Measurements from ENCODE around the gene SLC7A6.
A peak's percentile ranks its signal among the peaks of the same experiment; 100 is the strongest.

The SLC7A6 gene

GRCh38 chr16:68259007-68259825 is 5.1 kb upstream of the SLC7A6 start:
- Mint-ChIP-seq H3K27ac (peak overlapping the region; percentile 85), H3K9me3 (no peaks in the 10 kb centered on the region), H3K36me3 (peaks cover 17% of the 10 kb centered on the region), H3K4me1 (peaks cover 44% of the 10 kb centered on the region), H3K4me3 (no peak overlapping the region), H3K27me3 (no peaks in the 10 kb centered on the region)
- no peak for ATAC-seq

- H3K27ac Mint-ChIP-seq: peak overlapping the region; percentile 95
- peaks cover 54% of the 10 kb centered on the region for H3K4me1 Mint-ChIP-seq
- H3K36me3 Mint-ChIP-seq: peaks cover 2% of the 10 kb centered on the region
- no peak for ATAC-seq
- no peaks in the 10 kb centered on the region for H3K27me3 Mint-ChIP-seq
- H3K9me3 Mint-ChIP-seq: no peaks in the 10 kb centered on the region
- peak overlapping the region; percentile 87 for H3K4me3 Mint-ChIP-seq
These were observed 683 bp upstream of the SLC7A6 start for GRCh38 chr16:68263559-68264127.

- peak overlapping the region; percentile 95 for H3K27ac Mint-ChIP-seq
- H3K4me1 Mint-ChIP-seq: peaks cover 67% of the 10 kb centered on the region
- no peaks in the 10 kb centered on the region for H3K27me3 Mint-ChIP-seq
- peak; percentile 7 for ATAC-seq
- peak overlapping the region; percentile 82 for H3K4me3 Mint-ChIP-seq
- H3K36me3 Mint-ChIP-seq: peaks cover 11% of the 10 kb centered on the region
- H3K9me3 Mint-ChIP-seq: no peaks in the 10 kb centered on the region
These were observed 973 bp downstream of the SLC7A6 start for GRCh38 chr16:68265078-68265920.

GRCh38 chr16:68267612-68268405 is 3.5 kb downstream of the SLC7A6 start:
- Mint-ChIP-seq H3K4me1 (peaks cover 72% of the 10 kb centered on the region), H3K36me3 (peaks cover 18% of the 10 kb centered on the region), H3K9me3 (no peaks in the 10 kb centered on the region), H3K27me3 (no peaks in the 10 kb centered on the region), H3K4me3 (no peak overlapping the region), H3K27ac (peak overlapping the region; percentile 61)
- no peak for ATAC-seq

- Mint-ChIP-seq H3K4me1 (peaks cover 81% of the 10 kb centered on the region), H3K27ac (peak overlapping the region; percentile 65), H3K9me3 (no peaks in the 10 kb centered on the region), H3K27me3 (no peaks in the 10 kb centered on the region), H3K36me3 (peaks cover 35% of the 10 kb centered on the region), H3K4me3 (no peak overlapping the region)
- no peak for ATAC-seq
These were observed 5.5 kb downstream of the SLC7A6 start for GRCh38 chr16:68269793-68270192.

GRCh38 chr16:68270353-68270752 is 6.0 kb downstream of the SLC7A6 start:
- H3K36me3 Mint-ChIP-seq: peaks cover 40% of the 10 kb centered on the region
- peak; percentile 59 for ATAC-seq
- no peaks in the 10 kb centered on the region for H3K27me3 Mint-ChIP-seq
- peak overlapping the region; percentile 65 for H3K27ac Mint-ChIP-seq
- H3K4me3 Mint-ChIP-seq: no peak overlapping the region
- peaks cover 84% of the 10 kb centered on the region for H3K4me1 Mint-ChIP-seq
- no peaks in the 10 kb centered on the region for H3K9me3 Mint-ChIP-seq

- Mint-ChIP-seq H3K27me3 (no peaks in the 10 kb centered on the region), H3K4me3 (no peak overlapping the region), H3K4me1 (peaks cover 75% of the 10 kb centered on the region), H3K36me3 (peaks cover 50% of the 10 kb centered on the region), H3K9me3 (no peaks in the 10 kb centered on the region), H3K27ac (peak overlapping the region; percentile 41)
- ATAC-seq: peak; percentile 54
These were observed 8.3 kb downstream of the SLC7A6 start for GRCh38 chr16:68272507-68273209.

GRCh38 chr16:68273459-68273858 is 9.1 kb downstream of the SLC7A6 start:
- no peak overlapping the region for H3K4me3 Mint-ChIP-seq
- peaks cover 50% of the 10 kb centered on the region for H3K36me3 Mint-ChIP-seq
- no peaks in the 10 kb centered on the region for H3K27me3 Mint-ChIP-seq
- no peak for ATAC-seq
- H3K4me1 Mint-ChIP-seq: peaks cover 70% of the 10 kb centered on the region
- no peaks in the 10 kb centered on the region for H3K9me3 Mint-ChIP-seq
- peak overlapping the region; percentile 41 for H3K27ac Mint-ChIP-seq

- Mint-ChIP-seq H3K36me3 (peaks cover 50% of the 10 kb centered on the region), H3K27ac (peak overlapping the region; percentile 41), H3K9me3 (no peaks in the 10 kb centered on the region), H3K4me1 (peaks cover 68% of the 10 kb centered on the region), H3K4me3 (peak overlapping the region; percentile 21), H3K27me3 (no peaks in the 10 kb centered on the region)
- no peak for ATAC-seq
These were observed 9.6 kb downstream of the SLC7A6 start for GRCh38 chr16:68273896-68274295.

- no peak for ATAC-seq
- no peaks in the 10 kb centered on the region for H3K9me3 Mint-ChIP-seq
- H3K4me3 Mint-ChIP-seq: no peak overlapping the region
- peak overlapping the region; percentile 41 for H3K27ac Mint-ChIP-seq
- peaks cover 44% of the 10 kb centered on the region for H3K36me3 Mint-ChIP-seq
- peaks cover 63% of the 10 kb centered on the region for H3K4me1 Mint-ChIP-seq
- H3K27me3 Mint-ChIP-seq: no peaks in the 10 kb centered on the region
These were observed 10.1 kb downstream of the SLC7A6 start for GRCh38 chr16:68274441-68274840.

GRCh38 chr16:68275611-68276191 is 11.4 kb downstream of the SLC7A6 start:
- Mint-ChIP-seq H3K27me3 (no peaks in the 10 kb centered on the region), H3K36me3 (peaks cover 45% of the 10 kb centered on the region), H3K27ac (peak overlapping the region; percentile 41), H3K4me3 (peak overlapping the region; percentile 18), H3K9me3 (no peaks in the 10 kb centered on the region), H3K4me1 (peaks cover 57% of the 10 kb centered on the region)
- peak; percentile 96 for ATAC-seq

- Mint-ChIP-seq H3K27me3 (no peaks in the 10 kb centered on the region), H3K9me3 (no peaks in the 10 kb centered on the region), H3K4me3 (peak overlapping the region; percentile 18), H3K27ac (peak overlapping the region; percentile 41), H3K4me1 (peaks cover 57% of the 10 kb centered on the region), H3K36me3 (peaks cover 46% of the 10 kb centered on the region)
- ATAC-seq: no peak
These were observed 11.9 kb downstream of the SLC7A6 start for GRCh38 chr16:68276223-68276622.

GRCh38 chr16:68279726-68280558 is 15.6 kb downstream of the SLC7A6 start:
- Mint-ChIP-seq H3K4me3 (no peak overlapping the region), H3K27me3 (no peaks in the 10 kb centered on the region), H3K27ac (peak overlapping the region; percentile 41), H3K4me1 (peaks cover 64% of the 10 kb centered on the region), H3K36me3 (peaks cover 43% of the 10 kb centered on the region), H3K9me3 (no peaks in the 10 kb centered on the region)
- no peak for ATAC-seq
